Fibroblast of skin of abdomen (primary cell): Measurements from ENCODE around the gene NELL1.

ENCODE experiments used
- DNase-seq: peaks from one replicate; pipeline ENCODE4 v3.0.0-alpha.2; 2013

NELL1 gene

GRCh38 chr11:21364866-21365624 lies 695.7 kb downstream of the NELL1 start:
- DNase-seq: no peak

GRCh38 chr11:21369947-21370346 lies 700.6 kb downstream of the NELL1 start:
- DNase-seq: no peak

- no peak for DNase-seq
Measured at GRCh38 chr11:21371044-21371443, 701.7 kb downstream of the NELL1 start.

GRCh38 chr11:21372672-21373071 lies 703.3 kb downstream of the NELL1 start:
- DNase-seq: no peak

- DNase-seq: no peak
Measured at GRCh38 chr11:21374376-21374775, 705.0 kb downstream of the NELL1 start.

- DNase-seq: no peak
Measured at GRCh38 chr11:21385669-21386440, 716.5 kb downstream of the NELL1 start.

GRCh38 chr11:21390430-21390829 lies 721.0 kb downstream of the NELL1 start:
- DNase-seq: no peak

- DNase-seq: no peak
Measured at GRCh38 chr11:21396342-21397008, 727.1 kb downstream of the NELL1 start.

- DNase-seq: no peak
Measured at GRCh38 chr11:21398195-21398594, 728.8 kb downstream of the NELL1 start.

GRCh38 chr11:21401496-21401895 lies 732.1 kb downstream of the NELL1 start:
- no peak for DNase-seq

GRCh38 chr11:21402274-21402673 lies 732.9 kb downstream of the NELL1 start:
- DNase-seq: no peak

GRCh38 chr11:21403069-21403468 lies 733.7 kb downstream of the NELL1 start:
- no peak for DNase-seq

- no peak for DNase-seq
Measured at GRCh38 chr11:21405422-21405821, 736.0 kb downstream of the NELL1 start.

- DNase-seq: no peak
Measured at GRCh38 chr11:21410513-21410912, 741.1 kb downstream of the NELL1 start.

GRCh38 chr11:21411104-21411503 lies 741.7 kb downstream of the NELL1 start:
- no peak for DNase-seq

- DNase-seq: no peak
Measured at GRCh38 chr11:21411597-21411996, 742.2 kb downstream of the NELL1 start.

GRCh38 chr11:21412652-21413383 lies 743.4 kb downstream of the NELL1 start:
- DNase-seq: no peak

- DNase-seq: no peak
Measured at GRCh38 chr11:21414953-21415352, 745.6 kb downstream of the NELL1 start.

- DNase-seq: no peak
Measured at GRCh38 chr11:21415606-21416005, 746.2 kb downstream of the NELL1 start.

- no peak for DNase-seq
Measured at GRCh38 chr11:21421711-21422329, 752.4 kb downstream of the NELL1 start.

GRCh38 chr11:21426931-21427330 lies 757.5 kb downstream of the NELL1 start:
- DNase-seq: no peak

GRCh38 chr11:21427726-21428125 lies 758.3 kb downstream of the NELL1 start:
- no peak for DNase-seq
